ES-I3 (cell line): ENCODE results near the gene PROK2.

ENCODE experiments used
- H3K36me3 ChIP-seq: 2 replicates; pipeline ENCODE4 v1.6.1; 2013; ENCODE audit warnings: mild to moderate bottlenecking, low read length, control low read depth, moderate library complexity; ENCODE audit not compliant: insufficient read depth
- H3K4me1 ChIP-seq: 2 replicates; pipeline ENCODE4 v1.6.1; 2013; ENCODE audit warnings: mild to moderate bottlenecking, control low read depth, low read length; ENCODE audit not compliant: insufficient read depth
- H3K9ac ChIP-seq: 2 replicates; pipeline ENCODE4 v1.6.1; 2013; ENCODE audit warnings: low read depth, mild to moderate bottlenecking, low read length, moderate library complexity
- H3K9me3 ChIP-seq: 2 replicates; pipeline ENCODE4 v1.6.1; 2013; ENCODE audit warnings: mild to moderate bottlenecking, low read length, moderate library complexity; ENCODE audit not compliant: control insufficient read depth, insufficient read depth

PROK2 gene

DNA sequence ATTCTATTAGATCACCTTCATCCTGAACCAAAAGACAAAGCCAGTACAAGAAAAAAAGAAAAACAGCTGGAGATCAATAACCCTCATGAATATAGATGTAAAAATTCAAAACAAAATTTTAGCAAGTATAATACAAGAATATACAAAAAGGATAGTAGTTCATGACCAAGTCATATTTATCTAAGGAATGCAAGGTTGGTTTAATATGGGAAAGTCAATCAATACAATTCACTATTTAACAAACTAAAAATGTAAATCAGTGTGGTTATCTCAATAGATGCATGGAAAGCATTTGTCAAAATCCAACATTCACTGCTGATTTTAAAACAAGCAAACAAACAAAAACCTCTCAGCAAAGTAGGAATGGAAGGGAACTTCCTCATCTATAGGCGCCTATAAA, 42.3 kb downstream of the PROK2 start:
- Histone ChIP-seq H3K9ac (no peak overlapping the region), H3K36me3 (no peaks in the 10 kb centered on the region), H3K4me1 (no peaks in the 10 kb centered on the region), H3K9me3 (peaks cover 3% of the 10 kb centered on the region)

DNA sequence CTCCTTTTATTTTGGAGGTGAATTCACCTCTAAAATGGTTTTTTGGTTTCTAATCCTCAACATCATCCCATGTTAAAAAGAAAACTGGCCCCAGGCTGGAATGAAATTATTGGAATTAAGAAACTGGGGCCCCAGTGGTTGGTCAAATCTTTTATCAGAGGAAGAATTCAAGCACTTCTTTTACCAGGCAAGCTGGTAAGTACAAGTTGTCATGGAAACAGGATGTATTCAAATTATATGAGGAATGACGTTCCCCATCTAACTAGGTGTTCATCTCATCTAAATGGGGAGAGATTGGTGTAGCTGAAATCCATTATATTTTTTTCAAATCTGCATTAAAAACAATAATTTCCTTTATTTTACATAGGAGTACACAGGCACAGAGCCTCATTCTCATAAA, 50.1 kb downstream of the PROK2 start:
- Histone ChIP-seq H3K4me1 (peaks cover 15% of the 10 kb centered on the region), H3K36me3 (no peaks in the 10 kb centered on the region), H3K9me3 (no peaks in the 10 kb centered on the region), H3K9ac (no peak overlapping the region)

- Histone ChIP-seq H3K4me1 (peaks cover 20% of the 10 kb centered on the region), H3K9me3 (no peaks in the 10 kb centered on the region), H3K9ac (no peak overlapping the region), H3K36me3 (no peaks in the 10 kb centered on the region)
Observed at GRCh38 chr3:71733319-71733718, 51.6 kb downstream of the PROK2 start.

GRCh38 chr3:71732637-71733036, 52.3 kb downstream of the PROK2 start:
- Histone ChIP-seq H3K36me3 (no peaks in the 10 kb centered on the region), H3K9me3 (no peaks in the 10 kb centered on the region), H3K4me1 (peaks cover 20% of the 10 kb centered on the region), H3K9ac (no peak overlapping the region)

DNA sequence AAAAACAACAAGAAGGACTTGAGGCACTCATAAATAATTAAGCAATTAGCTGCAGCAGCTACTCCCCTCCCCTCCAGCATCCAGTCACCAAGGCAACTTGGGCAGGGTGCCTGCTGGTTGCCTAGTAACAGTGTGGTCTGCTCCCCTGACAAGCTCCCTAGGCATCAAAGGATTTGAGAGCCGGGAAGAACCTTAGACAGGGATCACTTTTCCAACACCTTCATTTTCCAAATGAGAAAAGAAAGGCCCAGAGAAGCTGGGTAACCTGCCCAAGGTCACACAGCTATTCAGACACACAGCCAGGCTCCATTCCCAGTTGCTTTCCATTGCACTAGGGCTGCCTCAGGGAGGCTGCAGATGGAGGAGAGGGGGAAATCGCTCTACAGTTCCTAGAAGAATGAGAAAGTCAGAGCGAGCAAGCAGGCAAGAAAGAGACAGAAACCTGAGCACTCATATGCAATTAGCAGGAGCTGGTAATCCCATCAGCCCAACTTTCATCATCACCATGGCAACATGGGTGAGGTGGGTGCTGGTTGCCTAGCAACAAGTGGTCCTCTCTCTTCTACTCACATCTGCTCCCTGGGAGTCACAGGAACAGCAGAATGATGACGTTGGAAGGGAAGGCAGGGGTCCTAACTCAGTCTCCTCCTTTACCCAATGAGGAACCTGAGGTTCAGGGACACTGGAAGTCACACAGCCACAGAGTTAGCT, 56.2 kb downstream of the PROK2 start:
- Histone ChIP-seq H3K36me3 (no peaks in the 10 kb centered on the region), H3K9me3 (no peaks in the 10 kb centered on the region), H3K9ac (no peak overlapping the region), H3K4me1 (peaks cover 29% of the 10 kb centered on the region)

GRCh38 chr3:71726146-71726545, 58.8 kb downstream of the PROK2 start:
- peak overlapping the region; percentile 46; the same call in 1 of the 2 replicates for H3K9ac ChIP-seq
- H3K36me3 ChIP-seq = no peaks in the 10 kb centered on the region
- H3K4me1 ChIP-seq = peaks cover 32% of the 10 kb centered on the region
- no peaks in the 10 kb centered on the region for H3K9me3 ChIP-seq

DNA sequence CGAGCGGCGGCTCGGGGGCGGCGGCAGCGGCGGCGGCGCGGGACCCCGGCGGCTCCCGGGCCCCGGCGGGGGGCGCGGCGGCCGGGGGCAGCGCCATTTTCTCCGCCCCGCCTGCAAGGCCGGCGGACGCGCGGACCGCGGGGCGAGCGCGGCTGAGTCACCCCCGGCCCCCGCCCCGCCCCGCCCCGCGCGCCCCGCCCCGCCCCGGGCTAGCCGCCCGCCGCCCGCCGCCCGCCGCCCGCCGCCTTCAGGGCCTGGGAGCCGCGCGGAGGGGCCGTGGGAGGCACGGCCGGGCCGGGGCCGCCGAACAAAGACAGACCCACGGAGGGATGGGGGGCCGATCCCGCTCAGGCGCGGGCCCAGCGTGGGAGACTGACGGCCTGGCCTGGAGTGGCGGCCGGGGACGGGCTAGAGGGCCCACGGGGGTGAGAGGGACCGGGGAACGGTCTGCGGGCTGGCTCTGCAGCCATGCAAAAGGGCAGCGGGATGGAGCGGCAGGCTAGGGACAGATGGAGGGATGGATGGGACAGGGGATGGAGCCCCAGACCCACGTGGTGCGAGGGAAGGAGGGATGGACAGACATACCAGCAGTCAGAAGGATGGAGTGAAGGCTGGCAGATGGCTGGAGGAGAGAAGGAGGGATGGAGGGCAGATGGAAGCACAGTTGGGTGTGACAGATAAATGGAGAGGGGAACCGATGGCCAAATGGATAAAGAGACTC, 59.5 kb downstream of the PROK2 start, which contains the start of gene EIF4E3:
Gene EIF4E3, minus strand, starts transcription at position 132 of the 721 bp plus-strand sequence. Its CDS starts 35 bp downstream, at position 97.
- Histone ChIP-seq H3K4me1 (peaks cover 27% of the 10 kb centered on the region), H3K9ac (peak within 1 kb of the TSS; percentile 84), H3K9me3 (no peaks in the 10 kb centered on the region), H3K36me3 (no peaks in the 10 kb centered on the region)

- no peaks in the 10 kb centered on the region for H3K36me3 ChIP-seq
- no peaks in the 10 kb centered on the region for H3K9me3 ChIP-seq
- peaks cover 22% of the 10 kb centered on the region for H3K4me1 ChIP-seq
- H3K9ac ChIP-seq = peak overlapping the region; percentile 84
Observed at GRCh38 chr3:71724584-71725270, 60.2 kb downstream of the PROK2 start.

- H3K4me1 ChIP-seq = peaks cover 18% of the 10 kb centered on the region
- H3K36me3 ChIP-seq = no peaks in the 10 kb centered on the region
- H3K9me3 ChIP-seq = no peaks in the 10 kb centered on the region
- H3K9ac ChIP-seq = peak overlapping the region; percentile 84
Observed at GRCh38 chr3:71724171-71724453, 60.8 kb downstream of the PROK2 start.

DNA sequence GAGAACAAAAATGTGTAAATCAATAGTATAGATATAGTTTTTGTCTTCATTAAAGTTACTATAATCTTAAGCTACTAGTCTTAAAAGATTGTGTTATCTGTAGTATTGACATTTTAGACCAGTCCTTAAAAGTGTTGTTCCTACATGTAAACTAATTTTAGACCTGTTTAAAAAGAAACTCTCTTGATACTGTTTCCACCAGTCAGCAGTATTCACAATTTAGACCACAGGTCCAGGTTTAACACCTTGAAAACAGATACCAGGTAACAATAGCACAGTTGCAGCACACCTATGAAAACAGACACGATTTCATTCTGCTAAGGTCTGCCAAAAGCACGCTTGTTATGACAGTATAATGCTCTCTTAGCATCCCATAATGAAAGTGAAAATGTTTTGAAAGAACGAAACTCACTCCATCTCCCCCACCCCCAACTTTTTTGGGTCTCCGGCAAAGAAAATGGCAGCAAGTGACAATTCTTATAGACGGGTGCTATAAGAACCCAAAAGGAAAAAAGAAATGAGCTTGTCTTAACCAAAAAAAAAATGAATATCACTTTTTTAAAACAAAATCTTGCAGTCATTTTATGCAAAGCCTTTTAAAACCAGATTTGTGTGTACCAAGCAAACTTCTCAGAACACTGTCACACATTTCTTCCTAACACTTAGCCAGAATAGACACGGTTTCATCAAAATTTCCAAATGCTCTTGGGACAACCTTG, 61.3 kb downstream of the PROK2 start:
- Histone ChIP-seq H3K9ac (peak overlapping the region; percentile 84; the same call in 1 of the 2 replicates), H3K4me1 (peaks cover 17% of the 10 kb centered on the region)

DNA sequence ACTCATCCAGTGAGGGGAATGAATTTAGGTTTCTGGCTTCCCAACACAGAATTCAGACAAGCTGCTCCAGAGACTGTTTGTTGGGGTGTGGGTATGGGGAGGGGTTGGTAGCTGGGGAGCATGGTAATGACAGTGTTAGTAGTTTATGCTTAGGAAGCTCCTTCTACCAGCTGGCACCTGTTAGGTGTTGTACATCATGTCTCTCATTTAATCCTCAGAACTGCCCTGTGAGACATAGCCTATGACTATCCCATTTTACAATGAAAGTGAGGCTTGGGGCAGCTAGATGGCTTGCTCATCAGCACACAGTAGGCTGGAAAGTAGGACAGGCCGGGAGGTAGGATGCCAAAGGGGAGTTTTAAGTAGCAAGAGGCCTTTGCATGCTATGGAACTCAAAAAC, 62.3 kb downstream of the PROK2 start:
- no peaks in the 10 kb centered on the region for H3K9me3 ChIP-seq
- H3K36me3 ChIP-seq = no peaks in the 10 kb centered on the region
- H3K4me1 ChIP-seq = peaks cover 17% of the 10 kb centered on the region
- no peak overlapping the region for H3K9ac ChIP-seq

More for the DNA sequence above, 61.3 kb downstream of the PROK2 start:
- Histone ChIP-seq H3K36me3 (no peaks in the 10 kb centered on the region), H3K9me3 (no peaks in the 10 kb centered on the region)
